Uterus (tissue), 2 donors: ENCODE data around the gene NUP188.

Experiments
- POLR2A ChIP-seq, 2 donors: fragments of 450-650 bp; IDR thresholded peaks; one replicate each; pipeline ENCODE4 v1.6.1; 2016; ENCODE audit warnings: antibody characterized with exemption in 2 of 2, mild to moderate bottlenecking in 1 of 2, moderate library complexity in 1 of 2
- TF ChIP-seq, protein P1 (sequence below), 4 experiments: fragments of 200-600 bp in 2 of 4; fragments of 450-650 bp in 2 of 4; sonication (generic) in 2 of 4; IDR thresholded peaks; one replicate each; pipeline ENCODE4 v1.5.1; 2016 to 2019; ENCODE audit warnings: antibody characterized with exemption in 4 of 4, mild to moderate bottlenecking in 2 of 4, moderate library complexity in 1 of 4

DNA sequence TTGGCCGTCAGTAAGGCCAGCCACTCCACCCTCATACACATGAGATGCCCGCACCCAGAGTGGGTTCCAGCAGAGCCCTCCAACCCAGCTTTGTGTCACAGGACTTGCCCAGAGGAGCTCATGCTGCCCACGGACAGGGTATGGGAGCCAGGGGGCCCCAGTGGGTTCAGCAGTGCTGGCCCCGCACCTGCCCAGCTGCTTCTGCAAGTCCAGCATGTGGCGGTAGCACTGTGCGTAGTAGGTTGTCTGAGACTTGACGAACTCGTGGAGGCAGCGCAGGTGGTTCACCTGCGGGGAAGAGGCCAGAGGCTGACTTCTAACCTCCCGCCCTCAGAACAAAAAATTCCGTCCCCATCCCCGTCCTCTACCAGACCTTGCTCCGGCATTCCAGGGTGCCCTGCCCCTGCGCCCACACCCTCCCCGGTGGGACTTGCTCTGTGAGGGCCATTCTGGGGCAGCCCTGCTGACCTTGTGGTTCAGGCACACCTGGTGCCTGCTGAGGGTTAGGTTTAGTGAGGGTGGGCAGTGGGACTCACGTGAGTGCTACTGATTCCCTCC is 62.2 kb downstream of the NUP188 start:
- TF ChIP-seq, protein P1, sequence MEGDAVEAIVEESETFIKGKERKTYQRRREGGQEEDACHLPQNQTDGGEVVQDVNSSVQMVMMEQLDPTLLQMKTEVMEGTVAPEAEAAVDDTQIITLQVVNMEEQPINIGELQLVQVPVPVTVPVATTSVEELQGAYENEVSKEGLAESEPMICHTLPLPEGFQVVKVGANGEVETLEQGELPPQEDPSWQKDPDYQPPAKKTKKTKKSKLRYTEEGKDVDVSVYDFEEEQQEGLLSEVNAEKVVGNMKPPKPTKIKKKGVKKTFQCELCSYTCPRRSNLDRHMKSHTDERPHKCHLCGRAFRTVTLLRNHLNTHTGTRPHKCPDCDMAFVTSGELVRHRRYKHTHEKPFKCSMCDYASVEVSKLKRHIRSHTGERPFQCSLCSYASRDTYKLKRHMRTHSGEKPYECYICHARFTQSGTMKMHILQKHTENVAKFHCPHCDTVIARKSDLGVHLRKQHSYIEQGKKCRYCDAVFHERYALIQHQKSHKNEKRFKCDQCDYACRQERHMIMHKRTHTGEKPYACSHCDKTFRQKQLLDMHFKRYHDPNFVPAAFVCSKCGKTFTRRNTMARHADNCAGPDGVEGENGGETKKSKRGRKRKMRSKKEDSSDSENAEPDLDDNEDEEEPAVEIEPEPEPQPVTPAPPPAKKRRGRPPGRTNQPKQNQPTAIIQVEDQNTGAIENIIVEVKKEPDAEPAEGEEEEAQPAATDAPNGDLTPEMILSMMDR (IDR thresholded peaks at IDR 0.05), result no peak
- TF ChIP-seq POLR2A (IDR thresholded peaks at IDR 0.05), result no peak
